GM10847 (cell line): ENCODE data around the gene LAMTOR4.

Source experiments
- POLR2A ChIP-seq: IDR thresholded peaks from 2 replicates; pipeline ENCODE4 v1.6.1; 2011; ENCODE audit not compliant: insufficient read length; ENCODE audit errors: extremely low read depth

LAMTOR4 gene

GRCh38 chr7:100148559-100149328 is at the start of gene LAMTOR4:
Gene LAMTOR4, plus strand, starts transcription at chr7:100148918. Its CDS starts 55 bp downstream, at chr7:100148973.
- peak; percentile 85 for TF ChIP-seq POLR2A

DNA sequence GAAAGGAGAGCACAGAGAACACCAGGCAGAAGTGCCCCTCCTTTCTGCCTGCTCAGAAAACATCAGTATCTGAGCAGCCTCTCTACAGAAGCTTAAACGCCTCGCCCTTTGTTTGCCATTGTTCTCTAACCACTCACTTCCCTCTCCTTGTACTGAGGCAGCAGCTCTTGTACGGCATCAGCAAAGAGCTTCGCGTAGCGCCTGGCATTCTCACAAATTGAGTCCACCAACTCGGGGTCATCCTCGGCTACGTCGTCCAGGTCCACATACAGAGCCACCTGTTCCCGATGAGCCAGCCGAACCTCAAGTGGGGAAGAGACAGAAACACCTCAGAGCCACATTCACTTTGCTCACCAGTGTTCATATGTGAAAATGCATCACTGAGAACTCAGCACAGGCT is 49.3 kb upstream of the LAMTOR4 start:
- TF ChIP-seq POLR2A: no peak

- TF ChIP-seq POLR2A: no peak
Measured at GRCh38 chr7:100100420-100101015, 48.2 kb upstream of the LAMTOR4 start.

- peak; percentile 53 for TF ChIP-seq POLR2A
Measured at GRCh38 chr7:100101016-100101862, 47.5 kb upstream of the LAMTOR4 start, which contains the start of the genes AP4M1 and MCM7. Gene AP4M1, plus strand, starts transcription at chr7:100101643. Its CDS starts 72 bp downstream, at chr7:100101715. Gene MCM7, minus strand, starts transcription at chr7:100101397. Its CDS starts 103 bp downstream, at chr7:100101294.

GRCh38 chr7:100102950-100103840 is 45.5 kb upstream of the LAMTOR4 start:
- TF ChIP-seq POLR2A: no peak

GRCh38 chr7:100105534-100105933 is 43.2 kb upstream of the LAMTOR4 start:
- no peak for TF ChIP-seq POLR2A

DNA sequence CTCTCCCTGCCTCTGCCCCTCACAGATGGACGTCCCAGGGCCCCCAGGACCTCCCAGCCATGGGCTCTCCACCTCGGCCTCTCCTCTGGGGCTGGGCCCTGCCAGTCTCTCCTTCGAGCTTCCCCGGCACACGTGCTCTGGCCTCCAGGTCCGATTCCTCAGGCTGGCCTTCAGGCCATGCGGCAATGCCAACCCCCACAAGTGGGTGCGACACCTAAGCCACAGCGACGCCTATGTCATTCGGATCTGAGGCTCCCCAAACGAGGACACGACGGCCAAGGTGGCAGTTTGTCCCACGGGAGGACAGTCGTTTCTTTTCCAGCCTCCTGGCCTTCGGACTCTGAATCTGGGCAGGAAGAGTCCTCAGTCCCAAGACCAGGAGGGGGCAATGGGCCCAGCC is 42.1 kb upstream of the LAMTOR4 start:
- no peak for TF ChIP-seq POLR2A

- no peak for TF ChIP-seq POLR2A
Measured at GRCh38 chr7:100107125-100107737, 41.5 kb upstream of the LAMTOR4 start.

GRCh38 chr7:100107890-100108289 is 40.8 kb upstream of the LAMTOR4 start:
- TF ChIP-seq POLR2A: no peak

DNA sequence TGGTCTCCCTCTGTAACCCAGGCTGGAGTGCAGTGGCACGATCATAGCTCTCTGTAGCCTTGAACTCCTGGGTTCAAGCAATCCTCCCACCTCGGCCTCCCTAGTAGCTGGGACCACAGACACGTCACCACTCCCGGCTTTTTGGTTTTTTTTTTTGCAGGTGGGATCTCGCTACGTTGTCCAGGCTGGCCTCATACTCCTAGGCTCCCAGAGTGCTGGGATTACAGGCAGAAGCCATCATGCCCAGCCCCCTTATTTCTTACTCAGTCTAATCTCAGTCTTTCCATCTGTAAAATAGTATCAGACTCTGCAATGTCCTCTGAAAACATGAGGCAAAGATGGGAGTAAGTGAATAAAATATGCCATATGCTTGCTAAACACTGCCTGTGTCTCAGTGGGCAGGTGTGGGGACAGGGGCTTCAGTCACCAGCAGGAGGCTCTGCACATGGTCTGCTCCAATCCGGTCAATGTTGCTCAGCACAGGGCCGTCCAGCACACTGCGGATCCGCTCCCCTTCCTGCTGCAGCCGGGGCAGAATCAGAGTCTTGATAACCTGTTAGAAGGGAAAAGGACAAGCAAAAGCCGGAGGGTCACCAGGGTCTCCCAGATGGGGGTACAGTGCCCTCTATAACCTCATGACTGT is 39.1 kb upstream of the LAMTOR4 start:
- TF ChIP-seq POLR2A: no peak

DNA sequence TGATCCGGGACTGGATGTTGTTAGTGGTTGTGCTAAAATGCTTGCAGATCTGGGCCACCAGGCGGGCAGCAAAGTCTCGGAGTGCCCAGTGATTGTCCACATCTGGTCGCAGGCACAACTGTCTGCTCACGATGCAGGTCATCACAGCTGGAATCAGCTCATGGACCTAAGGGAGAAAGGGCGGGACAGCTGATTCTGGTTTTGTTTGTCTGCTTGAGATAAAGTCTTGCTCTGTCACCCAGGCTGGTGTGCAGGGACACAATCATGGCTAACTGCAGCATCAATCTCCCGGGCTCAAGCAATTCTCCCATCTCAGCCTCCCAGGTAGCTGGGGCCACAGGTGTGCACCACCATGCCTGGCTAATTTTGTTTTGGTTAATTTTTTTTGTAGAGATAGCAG is 37.6 kb upstream of the LAMTOR4 start:
- no peak for TF ChIP-seq POLR2A

DNA sequence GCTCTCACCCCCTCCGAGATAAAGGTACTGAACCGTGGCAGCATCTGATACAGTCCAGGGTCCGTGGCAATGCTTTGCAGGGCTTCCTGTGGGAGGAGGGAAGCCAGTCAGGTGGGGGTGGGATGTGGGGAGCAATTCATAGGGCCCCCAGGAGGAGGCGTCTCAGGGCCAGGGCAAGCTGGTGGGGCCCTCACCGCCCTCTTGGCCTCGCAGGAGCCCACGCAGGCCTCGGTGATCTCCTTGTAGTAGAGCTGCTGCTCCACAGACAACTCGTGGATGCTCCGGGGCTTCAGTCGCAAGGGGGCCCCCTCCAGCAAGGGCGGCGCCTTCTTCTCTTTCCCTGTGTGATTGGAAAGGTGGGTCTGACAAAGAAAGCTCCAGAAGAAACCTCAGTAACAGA is 36.8 kb upstream of the LAMTOR4 start:
- no peak for TF ChIP-seq POLR2A

DNA sequence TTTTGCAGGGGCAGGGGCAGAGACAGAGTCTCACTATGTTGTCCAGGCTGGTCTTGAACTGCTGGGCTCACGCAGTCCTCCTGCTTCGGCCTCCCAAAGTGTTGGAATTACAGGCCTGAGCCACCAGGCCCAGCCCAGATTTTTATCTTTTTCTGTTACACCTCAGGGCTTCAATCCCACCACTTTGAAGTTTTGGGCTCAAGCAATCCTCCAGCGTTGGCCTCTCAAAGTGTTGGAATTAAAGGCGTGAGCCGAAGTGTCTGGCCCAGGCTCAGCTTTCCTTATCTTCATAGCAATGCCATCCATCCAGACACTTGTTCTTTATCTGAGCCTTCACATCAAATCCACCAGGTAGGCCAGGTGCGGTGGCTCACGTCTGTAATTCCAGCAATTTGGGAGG is 33.7 kb upstream of the LAMTOR4 start:
- no peak for TF ChIP-seq POLR2A

GRCh38 chr7:100118388-100119071 is 30.2 kb upstream of the LAMTOR4 start:
- TF ChIP-seq POLR2A: no peak
